Left lobe of liver (tissue), 2 donors: Measurements from ENCODE around the gene ZNF784. TPM values are rescaled to one million over a fixed set of nuclear protein-coding genes. Genes with fewer than 3 reads are reported as not detected.

Experiments
- ATAC-seq: fragments of 200-7000 bp; cut with Tn5 transposase; one replicate; pipeline ENCODE4 v1.9.1; 2020; ENCODE audit warnings: mild to moderate bottlenecking, moderate library complexity
- DNase-seq: peaks from one replicate; pipeline ENCODE4 v3.0.0-alpha.2; 2020; ENCODE audit warnings: low spot score
- total RNA-seq: library from RNA; stranded (reverse); gene quantifications from one replicate; pipeline ENCODE4 v1.2.1, GENCODE V29; 2021
- donor health status: DM: no; HTN: no; CAD: no; lungs with moderate emphysema.
- donor health status: DM: no; HTN: yes; CAD: no.

The ZNF784 gene
- total RNA-seq, 1 donor from 2014 or later, result 5.3 TPM

DNA sequence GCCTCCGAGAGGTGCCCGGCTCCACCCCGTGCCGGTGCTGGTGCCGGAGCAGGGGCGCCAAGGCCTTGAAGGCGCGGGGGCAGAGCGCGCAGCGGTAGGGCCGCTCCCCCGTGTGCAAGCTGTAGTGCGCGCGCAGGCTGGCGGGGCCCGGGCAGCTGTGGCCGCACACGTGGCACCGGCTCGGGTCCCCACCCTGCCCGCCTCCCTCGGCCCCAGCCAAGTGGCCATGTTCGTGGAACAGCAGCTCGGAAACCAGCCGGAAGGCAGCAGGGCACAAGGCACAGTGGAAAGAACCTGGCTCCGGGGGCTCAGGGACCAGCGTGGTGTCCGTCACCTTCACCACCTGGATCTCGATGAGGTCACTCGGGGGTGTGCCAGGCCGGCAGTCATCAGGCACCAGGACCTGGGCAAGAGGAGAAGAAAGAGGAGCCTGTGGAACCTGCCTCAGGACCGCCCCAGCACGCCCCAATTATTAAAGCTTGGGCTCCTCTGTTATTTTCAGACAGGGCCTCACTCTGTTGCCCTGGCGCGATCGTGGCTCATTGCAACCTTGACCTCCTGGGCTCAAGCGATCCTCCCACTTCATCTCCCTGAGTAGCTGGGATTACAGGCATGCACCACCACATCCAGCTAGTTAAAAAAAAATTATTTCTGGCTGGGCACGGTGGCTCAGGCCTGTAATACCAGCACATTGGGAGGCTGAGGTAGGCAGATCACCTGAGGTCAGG, 2.0 kb downstream of the ZNF784 start:
- ATAC-seq, result no peak
- DNase-seq, result no peak

DNA sequence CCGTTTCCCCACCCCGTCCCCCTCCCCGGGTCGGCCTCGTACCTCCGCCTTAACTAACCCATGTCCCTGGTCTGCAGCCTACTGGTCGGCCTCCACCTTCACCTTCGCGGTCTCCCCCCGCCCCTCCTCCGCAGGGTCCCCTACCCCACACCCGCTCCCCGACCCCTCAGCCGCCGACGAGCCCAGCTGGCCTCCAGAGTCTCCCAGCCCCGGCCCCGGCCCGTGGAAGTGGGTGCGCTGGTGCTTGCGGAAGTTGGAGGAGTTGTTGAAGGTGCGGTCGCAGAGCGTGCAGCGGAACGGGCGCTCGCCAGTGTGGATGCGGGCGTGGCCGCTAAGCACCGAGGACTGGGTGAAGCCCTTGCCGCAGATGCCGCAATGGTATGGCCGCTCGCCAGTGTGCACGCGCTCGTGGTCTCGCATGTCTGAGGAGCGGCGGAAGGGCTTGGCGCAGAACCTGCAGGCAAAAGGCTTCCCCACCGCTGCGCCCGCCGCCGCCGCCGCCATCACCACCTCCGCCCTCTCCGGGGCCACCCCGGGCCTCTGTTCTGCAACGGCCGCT, 2.6 kb downstream of the ZNF784 start:
- no peak for DNase-seq
- ATAC-seq, result no peak

DNA sequence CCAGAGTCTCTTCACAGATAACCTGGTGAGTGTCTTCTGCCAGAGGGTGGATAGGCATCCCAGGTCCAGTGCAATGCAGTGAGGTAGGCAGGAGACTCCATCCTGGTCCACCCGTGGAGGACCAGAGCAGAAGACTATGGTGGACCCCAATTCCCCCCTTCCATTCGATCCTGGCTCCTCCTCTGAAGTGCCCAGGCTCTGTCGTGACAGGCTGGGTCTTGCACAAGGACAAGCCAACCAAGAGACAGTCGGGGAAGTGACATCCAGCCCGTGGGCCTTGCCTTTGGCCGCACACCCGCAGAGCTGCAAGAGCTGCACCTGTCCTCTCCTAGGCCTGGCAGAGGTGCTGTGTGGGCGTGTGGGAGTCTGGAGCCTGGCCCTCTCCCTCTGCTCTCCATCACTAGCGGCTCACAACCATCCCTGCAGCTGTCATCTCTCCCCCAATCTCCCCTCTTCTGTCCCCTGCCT, 3.1 kb downstream of the ZNF784 start:
- ATAC-seq, result no peak
- no peak for DNase-seq

DNA sequence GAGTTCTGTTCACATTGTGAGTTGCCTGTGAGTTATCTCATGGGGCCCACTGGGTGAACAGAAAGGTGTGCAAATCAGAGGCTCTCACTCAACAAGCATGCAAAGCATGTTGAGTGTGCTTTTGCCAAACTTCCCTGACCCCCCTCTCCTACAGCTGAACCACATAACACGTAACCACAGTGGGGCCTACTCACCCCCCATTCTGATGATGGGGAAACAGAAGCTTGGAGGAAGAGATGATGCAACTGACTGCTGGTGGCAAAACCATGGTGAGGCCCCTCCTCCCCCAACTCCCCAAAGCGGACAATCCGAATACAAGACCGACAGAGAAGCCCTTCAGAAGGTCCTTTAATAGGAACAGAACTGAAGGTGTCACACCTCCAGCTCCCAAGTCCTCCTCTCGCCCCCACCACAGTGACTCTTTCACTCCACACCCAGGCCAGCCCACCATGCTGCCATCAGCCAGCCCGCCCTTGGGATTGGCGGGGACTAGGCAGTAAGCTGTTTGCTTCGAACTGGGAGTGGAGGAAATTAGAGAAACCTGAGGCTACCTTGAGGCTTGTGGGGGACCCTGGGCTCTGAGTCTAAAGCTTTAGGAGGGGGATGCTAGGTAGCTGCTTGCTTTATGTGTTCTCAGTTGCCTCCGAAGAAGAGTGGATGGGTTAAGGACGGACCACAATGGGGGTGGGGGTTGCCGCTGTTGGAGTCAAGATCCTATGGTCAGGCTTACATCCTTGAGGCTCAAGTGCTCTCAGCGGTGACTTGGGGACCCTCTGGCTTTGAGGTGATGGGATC, 3.8 kb downstream of the ZNF784 start:
- DNase-seq, result no peak
- no peak for ATAC-seq

DNA sequence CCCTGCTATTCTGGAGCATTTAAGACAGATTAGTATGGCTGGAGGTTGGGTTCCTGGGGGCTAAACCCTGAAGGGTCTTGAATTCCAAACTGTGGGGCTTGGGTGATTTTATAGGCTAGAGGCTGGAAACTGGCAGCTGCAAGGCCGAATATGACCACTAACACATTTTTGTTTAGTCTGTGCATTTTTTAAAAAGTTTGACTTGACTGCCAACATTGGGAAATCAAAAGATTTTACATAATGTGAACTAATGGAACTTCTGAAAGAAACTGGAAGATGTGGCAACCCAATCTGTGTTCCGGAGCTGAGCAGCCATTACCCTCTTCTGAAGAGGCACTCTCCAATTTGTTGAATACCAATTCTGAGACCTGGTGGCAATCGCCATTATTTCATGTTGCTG, 5.1 kb downstream of the ZNF784 start:
- DNase-seq (no peak), ATAC-seq (no peak)

DNA sequence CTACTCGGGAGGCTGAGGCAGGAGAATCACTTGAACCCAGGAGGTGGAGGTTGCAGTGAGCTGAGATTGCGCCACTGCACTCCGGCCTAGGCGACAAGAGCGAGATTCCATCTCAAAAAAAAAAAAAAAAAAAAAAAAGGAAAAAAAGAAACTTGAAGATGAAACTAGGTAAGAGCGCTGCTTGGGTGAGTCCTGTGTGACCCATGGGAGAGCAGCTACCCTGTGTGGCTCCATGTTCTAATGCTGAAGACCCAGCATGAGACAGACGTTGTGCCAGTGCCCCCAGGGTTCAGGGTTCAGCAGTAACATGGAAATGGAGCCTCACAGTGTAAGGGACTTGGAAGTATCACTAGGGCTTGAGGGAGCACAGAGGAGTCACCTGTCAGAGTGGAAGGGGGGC, 5.9 kb downstream of the ZNF784 start:
- ATAC-seq, result no peak
- no peak for DNase-seq

DNA sequence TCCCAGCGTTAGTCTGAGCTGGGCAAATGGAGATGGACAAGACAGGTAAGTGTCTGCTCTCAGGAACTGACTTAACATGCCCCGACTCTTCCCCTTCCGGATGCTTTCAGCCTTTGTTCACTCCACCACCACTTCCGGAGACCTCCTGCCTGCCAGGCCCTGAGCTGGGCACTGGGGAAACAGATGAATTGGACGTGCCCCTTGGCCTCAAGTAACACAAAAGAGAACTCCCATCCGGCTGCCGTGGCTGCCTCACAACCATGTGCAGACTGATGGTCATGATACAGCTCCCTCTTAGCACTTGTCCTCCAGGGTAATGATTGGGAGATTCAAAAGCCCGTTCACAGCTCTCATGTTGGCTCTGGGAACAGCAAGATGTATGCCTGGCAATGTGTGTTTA, 6.9 kb downstream of the ZNF784 start:
- no peak for ATAC-seq
- DNase-seq, result no peak

DNA sequence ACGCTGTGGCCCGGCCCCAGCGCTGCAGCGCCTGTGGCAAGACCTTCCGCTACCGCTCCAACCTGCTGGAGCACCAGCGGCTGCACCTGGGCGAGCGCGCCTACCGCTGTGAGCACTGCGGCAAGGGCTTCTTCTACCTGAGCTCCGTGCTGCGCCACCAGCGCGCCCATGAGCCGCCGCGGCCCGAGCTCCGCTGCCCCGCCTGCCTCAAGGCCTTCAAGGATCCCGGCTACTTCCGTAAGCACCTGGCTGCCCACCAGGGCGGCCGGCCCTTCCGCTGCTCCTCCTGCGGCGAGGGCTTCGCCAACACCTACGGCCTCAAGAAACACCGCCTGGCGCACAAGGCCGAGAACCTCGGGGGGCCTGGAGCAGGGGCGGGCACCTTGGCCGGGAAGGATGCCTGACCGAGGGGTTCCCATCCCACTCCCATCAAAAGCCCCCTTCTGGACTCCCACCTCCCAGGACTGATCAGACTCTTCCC, 7.9 kb downstream of the ZNF784 start:
- ATAC-seq, result no peak

DNA sequence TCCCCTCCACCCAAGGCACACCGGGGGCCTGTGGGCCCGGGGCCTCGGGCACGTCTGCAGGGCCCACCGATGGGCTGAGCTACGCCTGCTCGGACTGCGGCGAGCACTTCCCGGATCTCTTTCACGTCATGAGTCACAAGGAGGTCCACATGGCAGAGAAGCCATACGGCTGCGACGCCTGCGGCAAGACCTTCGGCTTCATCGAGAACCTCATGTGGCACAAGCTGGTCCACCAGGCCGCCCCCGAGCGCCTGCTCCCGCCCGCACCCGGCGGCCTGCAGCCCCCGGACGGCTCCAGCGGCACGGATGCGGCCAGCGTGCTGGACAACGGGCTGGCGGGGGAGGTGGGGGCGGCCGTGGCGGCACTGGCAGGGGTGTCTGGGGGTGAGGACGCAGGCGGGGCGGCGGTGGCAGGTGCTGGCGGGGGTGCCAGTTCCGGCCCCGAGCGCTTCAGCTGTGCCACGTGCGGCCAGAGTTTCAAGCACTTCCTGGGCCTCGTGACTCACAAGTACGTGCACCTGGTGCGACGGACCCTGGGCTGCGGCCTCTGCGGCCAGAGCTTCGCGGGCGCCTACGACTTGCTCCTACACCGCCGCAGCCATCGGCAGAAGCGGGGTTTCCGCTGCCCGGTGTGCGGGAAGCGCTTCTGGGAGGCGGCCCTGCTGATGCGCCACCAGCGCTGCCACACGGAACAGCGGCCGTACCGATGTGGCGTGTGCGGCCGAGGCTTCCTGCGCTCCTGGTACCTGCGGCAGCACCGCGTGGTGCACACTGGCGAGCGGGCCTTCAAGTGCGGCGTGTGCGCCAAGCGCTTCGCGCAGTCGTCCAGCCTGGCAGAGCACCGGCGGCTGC, 8.6 kb downstream of the ZNF784 start:
- no peak for ATAC-seq
- no peak for DNase-seq

More for the DNA sequence above, 7.9 kb downstream of the ZNF784 start:
- DNase-seq, result no peak

DNA sequence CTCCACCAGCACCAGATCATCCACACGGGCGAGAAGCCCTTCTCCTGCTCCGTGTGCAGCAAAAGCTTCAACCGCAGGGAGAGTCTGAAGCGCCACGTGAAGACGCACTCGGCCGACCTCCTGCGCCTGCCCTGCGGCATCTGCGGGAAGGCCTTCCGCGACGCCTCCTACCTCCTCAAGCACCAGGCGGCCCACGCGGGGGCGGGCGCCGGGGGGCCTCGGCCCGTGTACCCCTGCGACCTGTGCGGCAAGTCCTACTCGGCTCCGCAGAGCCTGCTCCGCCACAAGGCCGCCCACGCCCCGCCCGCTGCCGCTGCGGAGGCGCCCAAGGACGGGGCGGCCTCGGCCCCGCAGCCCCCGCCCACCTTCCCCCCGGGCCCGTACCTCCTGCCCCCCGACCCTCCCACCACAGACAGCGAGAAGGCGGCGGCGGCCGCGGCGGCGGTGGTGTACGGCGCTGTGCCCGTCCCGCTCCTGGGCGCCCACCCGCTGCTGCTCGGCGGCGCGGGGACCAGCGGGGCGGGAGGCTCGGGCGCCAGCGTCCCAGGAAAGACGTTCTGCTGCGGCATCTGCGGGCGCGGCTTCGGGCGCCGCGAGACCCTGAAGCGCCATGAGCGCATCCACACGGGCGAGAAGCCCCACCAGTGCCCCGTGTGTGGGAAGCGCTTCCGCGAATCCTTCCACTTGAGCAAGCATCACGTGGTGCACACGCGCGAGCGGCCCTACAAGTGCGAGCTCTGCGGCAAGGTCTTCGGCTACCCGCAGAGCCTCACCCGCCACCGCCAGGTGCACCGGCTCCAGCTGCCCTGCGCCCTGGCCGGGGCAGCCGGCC, 9.4 kb downstream of the ZNF784 start:
- ATAC-seq (no peak), DNase-seq (no peak)

DNA sequence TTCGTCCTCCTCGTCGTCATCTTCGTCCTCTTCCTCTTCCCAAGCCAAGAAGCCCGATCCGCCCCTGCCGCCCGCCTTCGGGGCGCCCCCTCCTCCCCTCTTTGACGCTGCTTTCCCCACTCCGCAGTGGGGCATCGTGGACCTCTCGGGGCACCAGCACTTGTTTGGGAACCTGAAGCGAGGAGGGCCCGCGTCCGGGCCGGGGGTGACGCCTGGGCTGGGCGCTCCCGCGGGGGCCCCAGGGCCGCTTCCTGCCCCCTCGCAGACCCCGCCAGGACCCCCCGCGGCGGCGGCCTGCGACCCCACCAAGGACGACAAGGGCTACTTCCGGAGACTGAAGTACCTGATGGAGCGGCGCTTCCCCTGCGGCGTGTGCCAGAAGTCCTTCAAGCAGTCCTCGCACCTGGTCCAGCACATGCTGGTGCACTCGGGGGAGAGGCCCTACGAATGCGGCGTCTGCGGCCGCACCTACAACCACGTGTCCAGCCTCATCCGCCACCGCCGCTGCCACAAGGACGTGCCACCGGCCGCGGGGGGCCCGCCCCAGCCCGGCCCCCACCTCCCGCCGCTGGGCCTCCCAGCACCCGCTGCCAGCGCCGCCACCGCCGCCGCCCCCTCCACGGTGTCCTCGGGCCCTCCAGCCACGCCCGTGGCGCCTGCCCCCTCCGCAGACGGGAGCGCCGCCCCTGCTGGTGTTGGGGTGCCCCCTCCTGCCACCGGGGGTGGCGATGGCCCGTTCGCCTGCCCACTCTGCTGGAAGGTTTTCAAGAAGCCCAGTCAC, 10.2 kb downstream of the ZNF784 start:
- no peak for ATAC-seq
- no peak for DNase-seq

DNA sequence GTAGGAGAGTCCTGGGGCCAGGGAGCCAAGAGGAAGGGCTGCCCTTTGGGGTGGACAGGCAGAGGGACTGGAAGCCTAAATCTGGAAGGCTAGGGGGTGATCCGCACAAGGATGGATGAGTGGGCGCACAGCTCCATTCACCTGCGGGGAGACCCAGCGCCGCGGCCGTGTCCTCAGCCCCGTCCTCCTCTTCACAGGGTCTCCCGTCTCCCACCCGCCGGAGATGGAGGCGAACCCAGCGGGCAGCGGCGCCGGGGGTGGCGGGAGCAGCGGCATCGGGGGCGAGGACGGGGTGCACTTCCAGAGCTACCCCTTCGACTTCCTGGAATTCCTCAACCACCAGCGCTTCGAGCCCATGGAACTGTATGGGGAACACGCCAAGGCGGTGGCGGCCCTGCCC, 11.0 kb downstream of the ZNF784 start:
- DNase-seq (no peak), ATAC-seq (no peak)

DNA sequence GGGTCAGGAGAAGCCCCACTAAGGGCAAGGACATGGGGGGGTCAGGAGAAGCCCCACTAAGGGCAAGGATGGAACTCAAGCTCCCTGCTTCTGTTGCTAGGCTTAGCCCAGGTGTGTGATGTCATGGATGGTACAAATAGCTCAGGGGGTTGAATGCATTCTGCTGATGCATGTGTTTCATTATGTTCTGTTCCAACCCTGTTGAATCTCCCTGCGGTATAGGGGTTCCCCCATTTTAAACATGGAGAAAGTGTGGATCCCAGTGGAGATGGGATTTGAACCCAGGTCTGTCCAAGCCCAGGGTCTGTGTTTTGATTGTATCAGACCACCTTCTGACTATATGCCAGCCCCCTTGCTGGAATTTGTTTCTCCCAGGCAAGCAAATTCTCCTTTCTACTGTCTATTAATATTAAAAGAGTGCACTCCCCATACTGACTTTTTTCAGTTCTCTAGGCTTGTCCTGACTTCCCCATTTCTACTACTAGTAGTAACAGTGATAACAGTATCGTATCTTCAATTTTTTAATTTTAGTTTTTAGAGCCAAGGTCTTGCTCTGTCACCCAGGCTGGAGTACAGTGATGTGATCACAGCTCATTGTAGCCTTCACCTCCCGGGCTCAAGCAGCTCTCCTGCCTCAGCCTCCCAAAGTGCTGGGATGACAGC, 12.3 kb downstream of the ZNF784 start:
- ATAC-seq (no peak), DNase-seq (no peak)

DNA sequence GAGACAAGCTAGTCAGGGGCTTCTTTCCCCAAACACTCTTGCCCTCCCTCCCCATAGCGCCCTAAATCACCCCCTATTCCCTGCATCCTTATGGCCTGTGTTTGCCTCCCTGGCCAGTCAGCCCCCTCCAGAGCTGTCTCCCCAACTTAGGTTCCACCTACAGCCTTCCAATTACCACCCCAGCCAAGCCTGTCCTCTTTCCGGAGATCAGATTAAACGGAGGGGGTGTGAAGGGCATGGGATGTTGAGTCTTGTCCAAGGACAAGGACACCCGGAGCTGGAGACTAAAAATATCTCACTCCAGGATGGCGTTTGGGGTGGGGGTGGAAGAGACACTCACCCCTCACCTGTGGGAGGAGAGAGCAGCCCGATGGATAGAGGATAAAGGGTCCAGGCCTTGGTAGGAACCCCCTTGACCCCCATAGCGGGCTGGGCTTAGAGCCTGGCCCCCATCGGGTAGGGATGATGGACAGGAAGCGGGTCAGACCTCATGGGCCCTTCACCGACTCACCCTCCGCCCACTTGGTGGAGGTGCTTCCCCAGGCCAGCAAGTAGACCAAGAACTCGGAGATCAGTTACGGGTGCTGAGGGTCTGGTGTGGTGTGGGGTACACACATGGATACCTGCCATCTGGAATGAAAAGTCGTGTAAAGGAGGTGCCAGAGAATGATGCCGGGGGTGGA, 12.9 kb downstream of the ZNF784 start:
- DNase-seq, result no peak
- no peak for ATAC-seq

DNA sequence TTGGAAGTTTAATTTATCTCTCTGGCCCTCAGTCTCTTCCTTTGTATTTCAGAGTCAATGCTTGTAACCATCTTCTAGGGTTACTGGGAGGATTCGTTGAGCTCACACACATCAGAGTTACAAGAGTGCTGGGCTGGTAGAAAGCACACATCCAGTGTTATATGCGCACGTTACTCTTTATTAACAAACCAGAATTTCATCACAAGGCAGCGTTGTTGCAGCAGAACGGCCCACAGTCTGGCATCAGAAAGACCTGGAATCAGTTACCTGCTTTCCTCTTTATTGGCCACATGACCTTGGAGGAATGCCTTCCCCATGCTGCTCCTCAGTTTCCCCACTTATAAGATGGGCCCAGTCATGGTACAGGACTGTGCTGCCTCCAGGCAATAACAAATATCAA, 15.0 kb downstream of the ZNF784 start:
- DNase-seq (no peak), ATAC-seq (no peak)

DNA sequence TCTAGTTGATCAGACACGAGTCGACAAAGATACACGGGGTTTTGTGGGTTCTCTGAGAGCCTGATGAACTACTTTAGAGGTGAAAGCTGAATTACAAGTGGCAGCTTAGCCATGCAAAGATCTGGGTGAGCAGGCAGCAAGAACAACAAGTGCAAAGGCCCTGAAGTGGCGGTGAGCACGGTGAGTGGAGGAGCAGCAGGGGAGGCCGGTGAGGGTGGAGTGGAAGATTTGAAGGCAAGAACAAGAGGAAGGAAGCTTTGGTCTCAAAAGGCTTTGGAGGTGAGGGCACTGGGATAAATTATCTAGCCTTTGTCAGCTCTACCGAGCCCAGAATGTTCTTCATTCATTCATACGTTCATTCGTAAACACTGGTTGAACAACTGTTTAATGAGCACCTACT, 17.5 kb downstream of the ZNF784 start:
- no peak for ATAC-seq
- no peak for DNase-seq

DNA sequence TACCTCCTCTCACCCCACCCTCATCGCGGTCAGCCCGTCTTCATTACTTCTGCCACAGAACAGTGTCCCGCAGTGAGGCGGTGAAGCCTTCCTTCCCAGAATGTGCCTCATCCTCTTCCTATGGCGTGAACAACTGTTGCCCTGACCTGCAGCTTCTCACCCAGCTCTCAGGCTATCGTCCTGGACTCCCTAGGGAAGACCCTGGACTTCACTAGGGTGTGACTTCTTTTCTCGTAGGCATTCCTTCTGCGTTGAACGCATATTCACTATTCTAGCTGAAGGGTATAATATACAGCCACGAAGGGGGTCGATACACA, 17.9 kb downstream of the ZNF784 start:
- no peak for ATAC-seq
- DNase-seq, result no peak
